ENCODE results near the gene ZNF555. TPM values are rescaled to one million over a fixed set of nuclear protein-coding genes. Genes with fewer than 3 reads are reported as not detected.
A peak's percentile ranks its signal among the peaks of the same experiment; 100 is the strongest.

The ZNF555 gene
- total and polyA plus RNA-seq, 9 of the 15 experiments (the other 6 are each of a cell fraction or from before 2014, with no cell fraction given), result 2.0 to 6.7 (median 5.4) TPM

DNA sequence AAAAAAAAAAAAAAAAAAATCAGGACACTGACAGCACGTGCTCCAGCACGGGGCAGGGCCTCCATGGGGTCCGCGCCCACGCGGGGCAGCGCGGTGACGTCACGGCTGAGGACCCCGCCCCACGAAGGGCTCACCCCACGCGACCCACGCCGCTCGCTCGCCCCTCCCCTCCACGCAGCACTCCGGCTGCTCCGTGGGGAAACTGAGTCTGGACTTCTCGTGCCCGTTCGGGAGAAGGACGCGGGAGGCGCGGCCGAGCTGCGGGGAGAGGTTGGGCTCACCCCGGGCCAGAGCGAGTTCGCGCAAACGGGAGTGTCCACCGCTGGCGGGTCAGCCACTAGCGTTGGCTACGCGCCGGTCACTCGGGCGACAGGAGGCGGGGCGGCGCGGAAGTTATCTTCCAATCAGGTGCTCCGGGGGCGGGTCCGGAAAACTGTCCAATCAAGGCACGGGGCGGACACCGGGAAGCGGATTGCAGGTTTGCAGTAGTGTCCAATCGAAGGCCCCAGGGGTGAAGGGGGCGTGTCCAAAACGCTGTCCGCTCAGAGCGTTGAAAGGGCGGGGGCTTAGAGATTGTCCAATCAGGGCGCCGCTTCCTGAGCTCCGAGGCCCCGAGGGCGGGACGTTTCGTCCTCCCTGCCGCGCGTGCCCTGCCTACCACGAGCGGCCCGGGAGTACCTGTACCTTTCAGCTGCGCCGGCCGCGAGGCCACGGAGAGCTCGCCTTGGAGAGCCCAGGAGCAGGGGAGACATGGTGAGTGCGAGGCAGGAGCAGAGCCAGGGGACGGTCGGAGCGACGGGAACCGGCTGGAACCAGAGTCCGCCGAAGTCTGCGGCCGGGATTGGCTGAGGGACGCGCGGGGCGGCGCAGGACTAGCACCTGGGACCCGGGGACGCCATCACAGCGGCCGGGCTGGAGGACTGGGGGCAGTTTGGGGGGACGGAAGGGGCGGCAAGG lies 59.3 kb downstream of the ZNF555 start, which contains the start of gene ZNF57 (continued):
- TF ChIP-seq, protein P1, sequence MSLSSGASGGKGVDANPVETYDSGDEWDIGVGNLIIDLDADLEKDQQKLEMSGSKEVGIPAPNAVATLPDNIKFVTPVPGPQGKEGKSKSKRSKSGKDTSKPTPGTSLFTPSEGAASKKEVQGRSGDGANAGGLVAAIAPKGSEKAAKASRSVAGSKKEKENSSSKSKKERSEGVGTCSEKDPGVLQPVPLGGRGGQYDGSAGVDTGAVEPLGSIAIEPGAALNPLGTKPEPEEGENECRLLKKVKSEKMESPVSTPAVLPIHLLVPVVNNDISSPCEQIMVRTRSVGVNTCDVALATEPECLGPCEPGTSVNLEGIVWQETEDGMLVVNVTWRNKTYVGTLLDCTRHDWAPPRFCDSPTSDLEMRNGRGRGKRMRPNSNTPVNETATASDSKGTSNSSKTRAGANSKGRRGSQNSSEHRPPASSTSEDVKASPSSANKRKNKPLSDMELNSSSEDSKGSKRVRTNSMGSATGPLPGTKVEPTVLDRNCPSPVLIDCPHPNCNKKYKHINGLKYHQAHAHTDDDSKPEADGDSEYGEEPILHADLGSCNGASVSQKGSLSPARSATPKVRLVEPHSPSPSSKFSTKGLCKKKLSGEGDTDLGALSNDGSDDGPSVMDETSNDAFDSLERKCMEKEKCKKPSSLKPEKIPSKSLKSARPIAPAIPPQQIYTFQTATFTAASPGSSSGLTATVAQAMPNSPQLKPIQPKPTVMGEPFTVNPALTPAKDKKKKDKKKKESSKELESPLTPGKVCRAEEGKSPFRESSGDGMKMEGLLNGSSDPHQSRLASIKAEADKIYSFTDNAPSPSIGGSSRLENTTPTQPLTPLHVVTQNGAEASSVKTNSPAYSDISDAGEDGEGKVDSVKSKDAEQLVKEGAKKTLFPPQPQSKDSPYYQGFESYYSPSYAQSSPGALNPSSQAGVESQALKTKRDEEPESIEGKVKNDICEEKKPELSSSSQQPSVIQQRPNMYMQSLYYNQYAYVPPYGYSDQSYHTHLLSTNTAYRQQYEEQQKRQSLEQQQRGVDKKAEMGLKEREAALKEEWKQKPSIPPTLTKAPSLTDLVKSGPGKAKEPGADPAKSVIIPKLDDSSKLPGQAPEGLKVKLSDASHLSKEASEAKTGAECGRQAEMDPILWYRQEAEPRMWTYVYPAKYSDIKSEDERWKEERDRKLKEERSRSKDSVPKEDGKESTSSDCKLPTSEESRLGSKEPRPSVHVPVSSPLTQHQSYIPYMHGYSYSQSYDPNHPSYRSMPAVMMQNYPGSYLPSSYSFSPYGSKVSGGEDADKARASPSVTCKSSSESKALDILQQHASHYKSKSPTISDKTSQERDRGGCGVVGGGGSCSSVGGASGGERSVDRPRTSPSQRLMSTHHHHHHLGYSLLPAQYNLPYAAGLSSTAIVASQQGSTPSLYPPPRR (CRISPR knock-in tag; IDR thresholded peaks at IDR 0.05; ENCODE audit: borderline replicate concordance), result peak; percentile 42; the same call in 1 of the 2 replicates
- TF ChIP-seq PURB (CRISPR knock-in tag; IDR thresholded peaks at IDR 0.05; ENCODE audit: low read depth) (no peak), CXXC5 (CRISPR knock-in tag; IDR thresholded peaks at IDR 0.05) (peak; percentile 82), SIX5 (IDR thresholded peaks at IDR 0.05; ENCODE audit: borderline replicate concordance in 1 of 2, insufficient read depth in 1 of 2, low read depth in 1 of 2, low read length in 2 of 2) (no peak), RAD21 (CRISPR knock-in tag; conservative IDR thresholded peaks at IDR 0.05 in 1 of 2, IDR thresholded peaks at IDR 0.05 in 1 of 2) (no peak), RBM22 (IDR thresholded peaks at IDR 0.05; ENCODE audit: low read depth, low read length, poor library complexity, severe bottlenecking) (no peak), SAFB2 (IDR thresholded peaks at IDR 0.05; ENCODE audit: borderline replicate concordance, low read depth, low read length, severe bottlenecking) (no peak), TRIM28 (IDR thresholded peaks at IDR 0.05) (0 out of 2 replicates have a peak, but pooled peaks have one; percentile 20), ARNT (IDR thresholded peaks at IDR 0.05) (no peak), HDGF (IDR thresholded peaks at IDR 0.05) (no peak), ZKSCAN3 (CRISPR knock-in tag; IDR thresholded peaks at IDR 0.05) (no peak), YBX1 (IDR thresholded peaks at IDR 0.05) (no peak), ERF (CRISPR knock-in tag; IDR thresholded peaks at IDR 0.05) (no peak), ZNF589 (CRISPR knock-in tag; IDR thresholded peaks at IDR 0.05; ENCODE audit: low read depth) (no peak), CREB1 (IDR thresholded peaks at IDR 0.05) (no peak; the same call in 1 of the 2 replicates), CREB1 (CRISPR knock-in tag; IDR thresholded peaks at IDR 0.05) (peak; percentile 89), ELF1 (tag; IDR thresholded peaks at IDR 0.05) (peak; percentile 43; the same call in 1 of the 2 replicates)
- TF ChIP-seq, protein P2, sequence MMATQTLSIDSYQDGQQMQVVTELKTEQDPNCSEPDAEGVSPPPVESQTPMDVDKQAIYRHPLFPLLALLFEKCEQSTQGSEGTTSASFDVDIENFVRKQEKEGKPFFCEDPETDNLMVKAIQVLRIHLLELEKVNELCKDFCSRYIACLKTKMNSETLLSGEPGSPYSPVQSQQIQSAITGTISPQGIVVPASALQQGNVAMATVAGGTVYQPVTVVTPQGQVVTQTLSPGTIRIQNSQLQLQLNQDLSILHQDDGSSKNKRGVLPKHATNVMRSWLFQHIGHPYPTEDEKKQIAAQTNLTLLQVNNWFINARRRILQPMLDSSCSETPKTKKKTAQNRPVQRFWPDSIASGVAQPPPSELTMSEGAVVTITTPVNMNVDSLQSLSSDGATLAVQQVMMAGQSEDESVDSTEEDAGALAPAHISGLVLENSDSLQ (IDR thresholded peaks at IDR 0.05), result peak; percentile 88
- TF ChIP-seq, protein P3, sequence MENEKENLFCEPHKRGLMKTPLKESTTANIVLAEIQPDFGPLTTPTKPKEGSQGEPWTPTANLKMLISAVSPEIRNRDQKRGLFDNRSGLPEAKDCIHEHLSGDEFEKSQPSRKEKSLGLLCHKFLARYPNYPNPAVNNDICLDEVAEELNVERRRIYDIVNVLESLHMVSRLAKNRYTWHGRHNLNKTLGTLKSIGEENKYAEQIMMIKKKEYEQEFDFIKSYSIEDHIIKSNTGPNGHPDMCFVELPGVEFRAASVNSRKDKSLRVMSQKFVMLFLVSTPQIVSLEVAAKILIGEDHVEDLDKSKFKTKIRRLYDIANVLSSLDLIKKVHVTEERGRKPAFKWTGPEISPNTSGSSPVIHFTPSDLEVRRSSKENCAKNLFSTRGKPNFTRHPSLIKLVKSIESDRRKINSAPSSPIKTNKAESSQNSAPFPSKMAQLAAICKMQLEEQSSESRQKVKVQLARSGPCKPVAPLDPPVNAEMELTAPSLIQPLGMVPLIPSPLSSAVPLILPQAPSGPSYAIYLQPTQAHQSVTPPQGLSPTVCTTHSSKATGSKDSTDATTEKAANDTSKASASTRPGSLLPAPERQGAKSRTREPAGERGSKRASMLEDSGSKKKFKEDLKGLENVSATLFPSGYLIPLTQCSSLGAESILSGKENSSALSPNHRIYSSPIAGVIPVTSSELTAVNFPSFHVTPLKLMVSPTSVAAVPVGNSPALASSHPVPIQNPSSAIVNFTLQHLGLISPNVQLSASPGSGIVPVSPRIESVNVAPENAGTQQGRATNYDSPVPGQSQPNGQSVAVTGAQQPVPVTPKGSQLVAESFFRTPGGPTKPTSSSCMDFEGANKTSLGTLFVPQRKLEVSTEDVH (IDR thresholded peaks at IDR 0.05; ENCODE audit: low read depth, partially characterized antibody), result no peak

Measured in K562 (cell line).